ENCODE data around the gene EHD2. TPM values are rescaled to one million over a fixed set of nuclear protein-coding genes. Genes with fewer than 3 reads are reported as not detected.

The EHD2 gene
- polyA plus RNA-seq, 1 donor (not counting 4 experiments of a cell fraction or from before 2014, with no cell fraction given) = 23.7 TPM

DNA sequence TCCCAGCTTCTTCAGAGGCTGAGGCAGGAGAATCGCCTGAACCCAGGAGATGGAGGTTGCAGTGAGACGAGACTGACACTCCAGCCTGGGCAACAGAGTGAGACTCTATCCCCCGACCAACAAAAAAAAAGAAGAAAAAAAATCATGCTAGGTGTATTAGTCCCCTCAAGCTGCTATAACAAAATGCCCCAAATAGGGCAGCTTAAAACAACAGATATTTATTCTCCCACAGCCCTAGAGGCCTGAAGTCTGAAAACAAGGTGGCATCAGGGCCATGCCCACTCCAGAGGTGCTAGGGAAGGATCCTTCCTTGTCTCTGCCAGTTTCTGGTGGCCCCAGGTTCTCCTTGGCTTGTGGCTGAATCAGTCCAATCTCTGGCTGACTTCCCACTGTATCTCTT lies 8.6 kb upstream of the EHD2 start:
- dilution Hi-C loops (cut with MboI; ENCODE audit: extremely low pct_ligation_motif_present, low sequenced_read_pairs) = no loop called here
- H3K79me2 ChIP-seq (ENCODE audit: control insufficient read depth, insufficient read depth, low read length) = no peaks in the 10 kb centered on the region
- FAIRE-seq = no peak
- H3K9me1 ChIP-seq (ENCODE audit: control insufficient read depth, extremely low read depth, insufficient read depth, low read length) = no peaks in the 10 kb centered on the region
- H3K4me1 ChIP-seq (ENCODE audit: control insufficient read depth, extremely low read depth, insufficient read depth, low read length) = no peaks in the 10 kb centered on the region
- no peak overlapping the region for H3K9ac ChIP-seq (ENCODE audit: control insufficient read depth, extremely low read depth, insufficient read depth, low read length)
- H2AFZ ChIP-seq (ENCODE audit: control insufficient read depth, low read length) = no peak overlapping the region
- H3K9me3 ChIP-seq (ENCODE audit: control insufficient read depth, low read depth, low read length) = no peaks in the 10 kb centered on the region
- H3K4me2 ChIP-seq (ENCODE audit: control insufficient read depth, extremely low read depth, insufficient read depth, low read depth, low read length) = no peak overlapping the region
- peaks cover 5 to 13% of the 10 kb centered on the region in 2 experiments for H3K36me3 ChIP-seq (ENCODE audit: control insufficient read depth in 2 of 2, extremely low read depth in 1 of 2, insufficient read depth in 2 of 2, low read length in 2 of 2)
- no peak for DNase-seq (ENCODE audit: low read depth, low spot score)
- no peaks in the 10 kb centered on the region for H3K27me3 ChIP-seq (ENCODE audit: control insufficient read depth, extremely low read depth, insufficient read depth, low read length)
- no peak for TF ChIP-seq EZH2 (IDR thresholded peaks at IDR 0.05; ENCODE audit: low read length)
- TF ChIP-seq CTCF (optimal IDR thresholded peaks at IDR 0.05 in 1 of 3, IDR thresholded peaks at IDR 0.05 in 1 of 3, conservative IDR thresholded peaks at IDR 0.05 in 1 of 3; ENCODE audit: extremely low read depth in 1 of 3, insufficient read depth in 2 of 3, low read length in 3 of 3) = no peak
- no peak overlapping the region for H3K4me3 ChIP-seq (ENCODE audit: control insufficient read depth in 2 of 3, extremely low read depth in 1 of 3, insufficient read depth in 2 of 3, low read depth in 1 of 3, low read length in 3 of 3)
- no peaks in the 10 kb centered on the region for H4K20me1 ChIP-seq (ENCODE audit: control insufficient read depth, extremely low read depth, insufficient read depth, low read length)
- H3K27ac ChIP-seq (ENCODE audit: control insufficient read depth, insufficient read depth, low read length) = no peak overlapping the region

- Histone ChIP-seq H3K4me3 (ENCODE audit: control insufficient read depth in 2 of 3, extremely low read depth in 1 of 3, insufficient read depth in 2 of 3, low read depth in 1 of 3, low read length in 3 of 3) (no peak overlapping the region), H3K9ac (ENCODE audit: control insufficient read depth, extremely low read depth, insufficient read depth, low read length) (no peak overlapping the region)
- FAIRE-seq = peak; percentile 75
Measured at GRCh38 chr19:47707135-47707925, 5.9 kb upstream of the EHD2 start.

More at GRCh38 chr19:47707135-47707925, 5.9 kb upstream of the EHD2 start:
- Histone ChIP-seq H3K4me1 (ENCODE audit: control insufficient read depth, extremely low read depth, insufficient read depth, low read length) (no peaks in the 10 kb centered on the region), H3K27ac (ENCODE audit: control insufficient read depth, insufficient read depth, low read length) (no peak overlapping the region), H3K9me3 (ENCODE audit: control insufficient read depth, low read depth, low read length) (no peaks in the 10 kb centered on the region), H4K20me1 (ENCODE audit: control insufficient read depth, extremely low read depth, insufficient read depth, low read length) (no peaks in the 10 kb centered on the region), H3K79me2 (ENCODE audit: control insufficient read depth, insufficient read depth, low read length) (no peaks in the 10 kb centered on the region), H3K36me3 (ENCODE audit: control insufficient read depth in 2 of 2, extremely low read depth in 1 of 2, insufficient read depth in 2 of 2, low read length in 2 of 2) (peaks cover 0 to 6% of the 10 kb centered on the region in 2 experiments), H3K9me1 (ENCODE audit: control insufficient read depth, extremely low read depth, insufficient read depth, low read length) (no peaks in the 10 kb centered on the region), H3K27me3 (ENCODE audit: control insufficient read depth, extremely low read depth, insufficient read depth, low read length) (no peaks in the 10 kb centered on the region), H2AFZ (ENCODE audit: control insufficient read depth, low read length) (no peak overlapping the region), H3K4me2 (ENCODE audit: control insufficient read depth, extremely low read depth, insufficient read depth, low read depth, low read length) (no peak overlapping the region)
- DNase-seq (ENCODE audit: low read depth, low spot score) = no peak
- dilution Hi-C loops (cut with MboI; ENCODE audit: extremely low pct_ligation_motif_present, low sequenced_read_pairs) = no loop called here
- TF ChIP-seq EZH2 (IDR thresholded peaks at IDR 0.05; ENCODE audit: low read length) (no peak), CTCF (optimal IDR thresholded peaks at IDR 0.05 in 1 of 3, IDR thresholded peaks at IDR 0.05 in 1 of 3, conservative IDR thresholded peaks at IDR 0.05 in 1 of 3; ENCODE audit: extremely low read depth in 1 of 3, insufficient read depth in 2 of 3, low read length in 3 of 3) (peak; percentile 87 to 95 (median 94))
